Stimulated activated CD8-positive, alpha-beta memory T cell treated with anti-CD3 and anti-CD28 coated beads, Interleukin-15, amount 100 ng/mL, for 4 hours (primary cell): ENCODE results near the gene PSTPIP1.

ENCODE experiments used
- DNase-seq, 2 donors: peaks; one replicate each; pipeline ENCODE4 v3.0.0-alpha.2; 2020; ENCODE audit warnings: low read depth in 2 of 2

The PSTPIP1 gene

GRCh38 chr15:77030048-77030927 is 35.4 kb downstream of the PSTPIP1 start:
- no peak for DNase-seq

GRCh38 chr15:77030928-77031375 is 36.0 kb downstream of the PSTPIP1 start:
- DNase-seq = no peak

- no peak for DNase-seq
Measured at GRCh38 chr15:77031376-77032050, 36.6 kb downstream of the PSTPIP1 start.

GRCh38 chr15:77032052-77032646 is 37.2 kb downstream of the PSTPIP1 start:
- DNase-seq = no peak

GRCh38 chr15:77032647-77033416 is 37.9 kb downstream of the PSTPIP1 start:
- no peak for DNase-seq

- DNase-seq = no peak
Measured at GRCh38 chr15:77033417-77033728, 38.4 kb downstream of the PSTPIP1 start.

GRCh38 chr15:77033729-77034671 is 39.1 kb downstream of the PSTPIP1 start:
- DNase-seq = no peak

GRCh38 chr15:77034695-77035489 is 40.0 kb downstream of the PSTPIP1 start:
- DNase-seq = no peak

GRCh38 chr15:77035584-77035983 is 40.7 kb downstream of the PSTPIP1 start:
- DNase-seq = no peak

- no peak for DNase-seq
Measured at GRCh38 chr15:77035999-77036471, 41.1 kb downstream of the PSTPIP1 start.

GRCh38 chr15:77036537-77037387 is 41.8 kb downstream of the PSTPIP1 start:
- DNase-seq = no peak

- no peak for DNase-seq
Measured at GRCh38 chr15:77037388-77038209, 42.7 kb downstream of the PSTPIP1 start.

GRCh38 chr15:77038312-77039216 is 43.6 kb downstream of the PSTPIP1 start:
- DNase-seq = no peak

GRCh38 chr15:77039217-77039533 is 44.2 kb downstream of the PSTPIP1 start:
- DNase-seq = no peak

- DNase-seq = no peak
Measured at GRCh38 chr15:77039848-77040247, 44.9 kb downstream of the PSTPIP1 start.

- no peak for DNase-seq
Measured at GRCh38 chr15:77040673-77041072, 45.7 kb downstream of the PSTPIP1 start.

GRCh38 chr15:77042245-77042919 is 47.5 kb downstream of the PSTPIP1 start:
- no peak for DNase-seq
